Stimulated activated naive B cell treated with anti-CD40 and anti-IgM and Interleukin-4, amounts not matched to agents 10 μg/mL and 1 μg/mL and 100 μg/mL, for 72 hours (primary cell): Measurements from ENCODE around the gene MAPK8IP2.

Experiments
- ATAC-seq, 2 donors: fragments of 150-1000 bp; cut with Tn5 transposase; replicated peaks; 2 replicates each; pipeline ENCODE4 v1.10.0; 2021; ENCODE audit warnings: moderate library complexity in 1 of 2
- DNase-seq: peaks from one replicate; pipeline ENCODE4 v3.0.0; 2021
- H3K27ac Mint-ChIP-seq: one replicate; pipeline ENCODE4 v1.8.0; 2022; ENCODE audit warnings: mild to moderate bottlenecking, mixed read lengths
- H3K27me3 Mint-ChIP-seq, 2 donors: one replicate each; pipeline ENCODE4 v1.8.0; 2022; ENCODE audit warnings: mixed read lengths in 2 of 2
- H3K36me3 Mint-ChIP-seq, 2 donors: one replicate each; pipeline ENCODE4 v1.8.0; 2022; ENCODE audit warnings: mixed read lengths in 2 of 2, mild to moderate bottlenecking in 1 of 2
- H3K4me1 Mint-ChIP-seq, 2 donors: one replicate each; pipeline ENCODE4 v1.8.0; 2022; ENCODE audit warnings: mixed read lengths in 2 of 2, mild to moderate bottlenecking in 1 of 2
- H3K4me3 Mint-ChIP-seq, 2 donors: one replicate each; pipeline ENCODE4 v1.8.0; 2022; ENCODE audit warnings: mild to moderate bottlenecking in 2 of 2, mixed read lengths in 2 of 2, moderate library complexity in 1 of 2
- H3K9me3 Mint-ChIP-seq, 2 donors: one replicate each; pipeline ENCODE4 v1.8.0; 2022; ENCODE audit warnings: mixed read lengths in 2 of 2, mild to moderate bottlenecking in 1 of 2

MAPK8IP2 gene

DNA sequence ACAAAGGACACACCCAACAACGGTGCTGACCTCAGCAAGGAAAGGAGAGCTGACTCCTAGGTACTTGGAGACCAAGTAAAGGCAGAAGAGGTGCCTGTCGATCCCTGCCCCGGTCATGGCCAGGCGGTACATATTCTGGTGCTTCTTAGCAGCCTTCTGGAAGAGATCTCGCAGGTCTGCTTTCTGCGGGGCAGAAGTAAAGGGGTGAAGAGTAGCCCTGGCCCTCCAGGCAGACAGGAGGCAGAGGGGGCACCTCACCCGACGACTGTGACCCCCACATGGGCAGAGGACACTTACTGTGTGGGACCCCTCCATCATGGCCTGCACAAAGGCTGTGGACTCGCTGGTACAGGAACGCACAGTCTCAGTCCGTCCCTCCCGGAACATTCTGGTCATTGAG, 29.7 kb upstream of the MAPK8IP2 start:
- Mint-ChIP-seq H3K9me3 (no peaks in the 10 kb centered on the region), H3K4me1 (peaks cover 0 to 5% of the 10 kb centered on the region in 2 donors), H3K27ac (no peak overlapping the region), H3K36me3 (peaks cover 45 to 63% of the 10 kb centered on the region in 2 donors), H3K4me3 (no peak overlapping the region), H3K27me3 (no peaks in the 10 kb centered on the region)
- ATAC-seq (no peak), DNase-seq (no peak)

DNA sequence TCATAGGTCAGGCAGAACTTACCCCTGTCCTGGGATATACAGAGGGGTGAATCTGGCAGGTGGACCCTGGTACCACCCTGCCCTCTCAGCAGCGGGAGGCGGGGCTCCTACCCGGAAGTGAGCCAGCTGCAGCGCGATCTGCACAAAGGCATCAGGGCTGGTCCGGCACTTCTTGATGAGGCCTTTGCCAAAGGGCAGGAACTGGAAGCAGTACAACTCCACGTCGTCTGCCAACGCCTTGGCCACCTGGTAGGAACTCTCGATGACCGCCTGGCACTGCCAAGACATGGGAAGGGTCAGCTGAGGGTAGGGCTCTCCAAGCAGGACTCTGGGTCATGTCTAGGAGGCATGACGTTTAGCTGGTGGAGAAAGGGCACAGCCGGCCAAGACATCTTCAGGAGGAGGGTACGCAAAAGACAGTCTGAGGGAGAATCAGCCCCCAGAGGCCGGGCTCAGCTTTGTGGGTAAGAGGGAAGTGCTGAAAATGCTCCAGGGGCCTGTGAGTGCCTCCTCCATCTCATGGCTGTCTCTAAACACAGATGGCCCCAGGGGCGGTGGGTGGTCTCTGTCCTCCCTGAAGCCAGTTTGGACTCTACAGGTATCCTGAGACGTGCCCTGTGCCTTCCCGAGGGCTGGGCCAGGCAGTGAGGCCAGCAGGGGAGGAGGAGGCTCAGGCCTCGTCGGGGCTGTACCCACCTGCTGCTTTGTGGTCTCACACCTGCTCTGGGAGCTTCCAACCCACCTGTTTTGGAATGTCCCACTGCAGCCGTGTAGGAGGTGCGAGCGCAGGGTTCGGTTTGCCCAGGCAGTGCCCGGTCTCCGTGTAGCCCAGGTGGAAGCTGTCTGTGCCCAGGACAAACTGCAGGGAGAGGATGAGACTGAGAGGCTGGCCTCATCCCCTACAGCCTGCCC, 29.1 kb upstream of the MAPK8IP2 start:
- Mint-ChIP-seq H3K4me1 (peaks cover 0 to 5% of the 10 kb centered on the region in 2 donors), H3K36me3 (peaks cover 51 to 69% of the 10 kb centered on the region in 2 donors), H3K4me3 (no peak overlapping the region), H3K27ac (peak overlapping the region; percentile 77), H3K27me3 (no peaks in the 10 kb centered on the region), H3K9me3 (no peaks in the 10 kb centered on the region)
- ATAC-seq = no peak
- DNase-seq = no peak

DNA sequence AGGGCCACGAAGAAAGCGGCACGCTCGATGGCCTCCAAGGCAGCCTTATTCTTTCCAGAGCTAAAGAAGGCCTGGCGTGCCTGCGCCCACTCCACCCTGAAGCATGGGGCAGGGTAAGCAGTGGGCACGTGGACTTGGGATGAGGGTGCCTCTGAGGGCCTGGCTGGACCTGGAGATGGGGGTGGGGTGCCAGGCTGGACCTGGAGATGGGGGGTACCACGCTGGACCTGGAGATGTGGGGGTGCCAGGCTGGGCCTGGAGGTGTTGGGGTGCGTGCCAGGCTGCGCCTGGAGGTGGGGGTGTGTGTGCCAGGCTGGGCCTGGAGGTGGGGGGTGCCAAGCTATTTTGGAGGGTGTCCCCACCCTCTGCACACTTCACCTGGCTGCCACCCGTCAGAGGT, 27.6 kb upstream of the MAPK8IP2 start:
- Mint-ChIP-seq H3K9me3 (no peaks in the 10 kb centered on the region), H3K4me1 (peaks cover 0 to 8% of the 10 kb centered on the region in 2 donors), H3K27me3 (no peaks in the 10 kb centered on the region), H3K4me3 (no peak overlapping the region), H3K27ac (no peak overlapping the region), H3K36me3 (peaks cover 53 to 75% of the 10 kb centered on the region in 2 donors)
- ATAC-seq = no peak
- DNase-seq = no peak

GRCh38 chr22:50573491-50574382, 26.9 kb upstream of the MAPK8IP2 start:
- Mint-ChIP-seq H3K4me3 (no peak overlapping the region), H3K27me3 (no peaks in the 10 kb centered on the region), H3K27ac (no peak overlapping the region), H3K36me3 (peaks cover 53 to 72% of the 10 kb centered on the region in 2 donors), H3K4me1 (peaks cover 0 to 8% of the 10 kb centered on the region in 2 donors), H3K9me3 (no peaks in the 10 kb centered on the region)
- no peak for ATAC-seq
- no peak for DNase-seq

GRCh38 chr22:50574383-50574755, 26.2 kb upstream of the MAPK8IP2 start:
- DNase-seq (no peak), ATAC-seq (no peak)
- peaks cover 49 to 68% of the 10 kb centered on the region in 2 donors for H3K36me3 Mint-ChIP-seq
- H3K27me3 Mint-ChIP-seq = no peaks in the 10 kb centered on the region
- no peak overlapping the region for H3K27ac Mint-ChIP-seq
- H3K4me3 Mint-ChIP-seq = no peak overlapping the region
- peaks cover 2 to 8% of the 10 kb centered on the region in 2 donors for H3K4me1 Mint-ChIP-seq
- H3K9me3 Mint-ChIP-seq = no peaks in the 10 kb centered on the region

DNA sequence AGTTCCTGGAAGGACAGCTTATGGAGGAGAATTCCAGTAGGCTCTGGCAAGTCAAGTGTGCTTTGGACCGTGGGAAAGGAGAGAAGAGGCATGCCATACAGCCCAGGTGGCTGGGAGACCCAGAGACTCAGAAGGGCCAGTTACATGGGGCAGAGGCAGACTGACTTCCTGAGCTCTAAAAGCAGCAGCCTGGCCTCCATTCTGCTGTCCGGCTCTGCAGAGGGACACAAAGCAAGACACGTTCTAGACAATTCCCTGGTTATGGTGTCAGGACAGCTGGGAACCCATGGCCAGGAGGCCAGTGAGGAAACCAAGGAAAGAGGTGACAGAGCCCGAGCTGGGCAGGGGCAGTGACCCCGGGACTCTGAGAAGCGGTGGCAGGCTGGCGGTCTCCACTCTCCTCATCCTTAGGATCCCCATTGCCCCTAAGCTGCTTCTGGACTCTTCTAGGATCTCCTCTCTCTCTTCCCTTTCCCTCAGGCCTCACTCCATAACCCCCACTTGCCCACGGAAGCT, 25.1 kb upstream of the MAPK8IP2 start:
- peaks cover 9 to 12% of the 10 kb centered on the region in 2 donors for H3K4me1 Mint-ChIP-seq
- ATAC-seq = no peak
- H3K27me3 Mint-ChIP-seq = no peaks in the 10 kb centered on the region
- H3K4me3 Mint-ChIP-seq = no peak overlapping the region
- no peaks in the 10 kb centered on the region for H3K9me3 Mint-ChIP-seq
- no peak for DNase-seq
- H3K36me3 Mint-ChIP-seq = peaks cover 50 to 68% of the 10 kb centered on the region in 2 donors
- peak overlapping the region; percentile 28 for H3K27ac Mint-ChIP-seq

DNA sequence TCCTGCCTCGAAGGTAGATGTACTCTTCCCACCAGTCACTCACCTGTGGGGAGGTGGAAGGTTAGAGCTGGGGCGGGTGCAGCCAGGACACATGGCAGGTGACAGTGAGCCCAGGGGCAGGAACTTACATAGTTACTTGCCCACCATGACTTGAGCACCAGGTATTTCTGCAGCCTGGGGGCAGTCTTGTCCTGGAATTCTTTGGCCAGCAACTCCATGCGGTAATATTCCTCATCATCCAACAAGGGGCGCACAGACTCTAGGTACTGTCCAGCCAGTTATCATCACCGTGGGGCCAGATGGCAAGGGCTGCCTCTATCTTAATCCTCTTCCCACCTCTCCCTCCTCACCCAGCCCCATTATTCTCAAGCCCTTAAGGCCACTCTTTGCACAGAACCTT, 24.5 kb upstream of the MAPK8IP2 start:
- DNase-seq (no peak), ATAC-seq (no peak)
- Mint-ChIP-seq H3K4me3 (no peak overlapping the region), H3K4me1 (peaks cover 10 to 14% of the 10 kb centered on the region in 2 donors), H3K27ac (no peak overlapping the region), H3K36me3 (peaks cover 47 to 65% of the 10 kb centered on the region in 2 donors), H3K9me3 (no peaks in the 10 kb centered on the region), H3K27me3 (no peaks in the 10 kb centered on the region)

- Mint-ChIP-seq H3K9me3 (no peaks in the 10 kb centered on the region), H3K27ac (peak overlapping the region; percentile 56), H3K36me3 (peaks cover 42 to 57% of the 10 kb centered on the region in 2 donors), H3K4me3 (no peak overlapping the region), H3K27me3 (no peaks in the 10 kb centered on the region), H3K4me1 (peaks cover 14 to 23% of the 10 kb centered on the region in 2 donors)
- DNase-seq (no peak), ATAC-seq (no peak)
These were observed 23.5 kb upstream of the MAPK8IP2 start for GRCh38 chr22:50576806-50577696.

GRCh38 chr22:50577697-50577986, 23.0 kb upstream of the MAPK8IP2 start:
- peaks cover 14 to 23% of the 10 kb centered on the region in 2 donors for H3K4me1 Mint-ChIP-seq
- no peaks in the 10 kb centered on the region for H3K9me3 Mint-ChIP-seq
- no peaks in the 10 kb centered on the region for H3K27me3 Mint-ChIP-seq
- no peak for ATAC-seq
- H3K4me3 Mint-ChIP-seq = no peak overlapping the region
- no peak for DNase-seq
- peaks cover 42 to 54% of the 10 kb centered on the region in 2 donors for H3K36me3 Mint-ChIP-seq
- H3K27ac Mint-ChIP-seq = peak overlapping the region; percentile 56

- peak within 1 kb of the TSS; percentile 56 for H3K27ac Mint-ChIP-seq
- no peak within 1 kb of the TSS for H3K4me3 Mint-ChIP-seq
- H3K4me1 Mint-ChIP-seq = peaks cover 14 to 24% of the 10 kb centered on the region in 2 donors
- no peaks in the 10 kb centered on the region for H3K9me3 Mint-ChIP-seq
- no peaks in the 10 kb centered on the region for H3K27me3 Mint-ChIP-seq
- ATAC-seq (no peak), DNase-seq (no peak)
- H3K36me3 Mint-ChIP-seq = peaks cover 40 to 51% of the 10 kb centered on the region in 2 donors
These were observed 22.4 kb upstream of the MAPK8IP2 start, which contains the start of gene CPT1B for GRCh38 chr22:50577987-50578775. Gene CPT1B (minus strand): TSS chr22:50578427. CDS start chr22:50577915, 512 bp downstream.

- peaks cover 18 to 31% of the 10 kb centered on the region in 2 donors for H3K4me1 Mint-ChIP-seq
- no peak overlapping the region for H3K27ac Mint-ChIP-seq
- DNase-seq (no peak), ATAC-seq (no peak)
- H3K9me3 Mint-ChIP-seq = no peaks in the 10 kb centered on the region
- no peak overlapping the region for H3K4me3 Mint-ChIP-seq
- peaks cover 42 to 51% of the 10 kb centered on the region in 2 donors for H3K36me3 Mint-ChIP-seq
- no peaks in the 10 kb centered on the region for H3K27me3 Mint-ChIP-seq
These were observed 21.8 kb upstream of the MAPK8IP2 start for GRCh38 chr22:50578776-50579310.

GRCh38 chr22:50579752-50580151, 20.8 kb upstream of the MAPK8IP2 start:
- ATAC-seq = no peak
- no peak overlapping the region for H3K4me3 Mint-ChIP-seq

More at GRCh38 chr22:50579752-50580151, 20.8 kb upstream of the MAPK8IP2 start:
- Mint-ChIP-seq H3K9me3 (no peaks in the 10 kb centered on the region), H3K4me1 (peaks cover 18 to 32% of the 10 kb centered on the region in 2 donors), H3K27me3 (no peaks in the 10 kb centered on the region), H3K27ac (no peak overlapping the region), H3K36me3 (peaks cover 35 to 43% of the 10 kb centered on the region in 2 donors)
- DNase-seq = no peak
